ENCODE data around the gene CFAP299.

- TF ChIP-seq CTCF (conservative IDR thresholded peaks at IDR 0.05): no peak
- TF ChIP-seq EZH2 (IDR thresholded peaks at IDR 0.05; ENCODE audit: low read depth): no peak
Observed at GRCh38 chr4:80438016-80438415, 102.5 kb downstream of the CFAP299 start.
